MM.1S (cell line): Measurements from ENCODE around the gene NTRK3.

Source experiments
- DNase-seq: peaks from one replicate; pipeline ENCODE4 v3.0.0-alpha.2; 2015
- H2AFZ ChIP-seq: fragments of 300-600 bp; sonication (generic); 2 replicates; pipeline ENCODE4 v1.6.0; 2016; ENCODE audit warnings: antibody characterized with exemption, low read length
- H3F3A ChIP-seq: fragments of 300-600 bp; sonication (generic); 2 replicates; pipeline ENCODE4 v1.6.1; 2016; ENCODE audit warnings: mild to moderate bottlenecking, antibody characterized with exemption, low read length, moderate library complexity, mixed read lengths; ENCODE audit not compliant: insufficient read depth
- H3K27ac ChIP-seq: fragments of 300-600 bp; sonication (generic); 2 replicates; pipeline ENCODE4 v1.5.1; 2016; ENCODE audit warnings: mild to moderate bottlenecking, low read length
- H3K27me3 ChIP-seq: fragments of 300-600 bp; sonication (generic); replicated peaks from 2 replicates; pipeline ENCODE4 v1.6.0; 2016; ENCODE audit warnings: low read length; ENCODE audit not compliant: insufficient read depth
- H3K36me3 ChIP-seq: fragments of 300-600 bp; sonication (generic); replicated peaks from 2 replicates; pipeline ENCODE4 v1.6.1; 2016; ENCODE audit warnings: mild to moderate bottlenecking, low read length, mixed read lengths; ENCODE audit not compliant: insufficient read depth
- H3K4me1 ChIP-seq: fragments of 300-600 bp; sonication (generic); 2 replicates; pipeline ENCODE4 v1.6.1; 2016; ENCODE audit warnings: low read length, mixed read lengths
- H3K4me2 ChIP-seq: fragments of 300-600 bp; sonication (generic); 2 replicates; pipeline ENCODE4 v1.6.0; 2016; ENCODE audit warnings: low read depth, low read length
- H3K4me3 ChIP-seq: fragments of 300-600 bp; sonication (generic); 2 replicates; pipeline ENCODE4 v1.5.1; 2016; ENCODE audit warnings: low read length, mixed read lengths
- H3K79me2 ChIP-seq: fragments of 300-600 bp; sonication (generic); 2 replicates; pipeline ENCODE4 v1.6.1; 2016; ENCODE audit warnings: mixed run types, low read length, mixed read lengths
- H3K9ac ChIP-seq: fragments of 300-600 bp; sonication (generic); 2 replicates; pipeline ENCODE4 v1.6.1; 2016; ENCODE audit warnings: low read length, mixed read lengths
- H3K9me2 ChIP-seq: fragments of 300-600 bp; sonication (generic); replicated peaks from 2 replicates; pipeline ENCODE4 v1.6.1; 2016; ENCODE audit warnings: mild to moderate bottlenecking, low read length, mixed read lengths; ENCODE audit not compliant: insufficient read depth
- H3K9me3 ChIP-seq: fragments of 300-600 bp; sonication (generic); replicated peaks from 2 replicates; pipeline ENCODE4 v1.6.1; 2016; ENCODE audit warnings: mild to moderate bottlenecking, low read length, mixed read lengths; ENCODE audit not compliant: insufficient read depth
- H4K20me1 ChIP-seq: fragments of 300-600 bp; sonication (generic); 2 replicates; pipeline ENCODE4 v1.6.1; 2016; ENCODE audit warnings: mild to moderate bottlenecking, low read length, moderate library complexity, mixed read lengths; ENCODE audit not compliant: insufficient read depth
- EZH2 ChIP-seq: fragments of 300-600 bp; sonication (generic); optimal IDR thresholded peaks from 2 replicates; pipeline ENCODE3; 2017; ENCODE audit warnings: low read depth, mild to moderate bottlenecking, antibody characterized with exemption, low read length, mixed read lengths
- EZH2phosphoT487 ChIP-seq: fragments of 300-600 bp; sonication (generic); IDR thresholded peaks from 2 replicates; pipeline ENCODE4 v1.6.1; 2018; ENCODE audit warnings: antibody characterized with exemption, low read length
- TF ChIP-seq, protein P1 (sequence below): fragments of 300-600 bp; sonication (generic); IDR thresholded peaks from 2 replicates; pipeline ENCODE4 v1.5.1; 2016; ENCODE audit warnings: antibody characterized with exemption, low read length, mixed read lengths

NTRK3 gene

GRCh38 chr15:88125576-88125975 is 131.0 kb downstream of the NTRK3 start:
- H4K20me1 ChIP-seq: no peaks in the 10 kb centered on the region
- H2AFZ ChIP-seq: no peak overlapping the region
- TF ChIP-seq EZH2: no peak
- TF ChIP-seq, protein P1, sequence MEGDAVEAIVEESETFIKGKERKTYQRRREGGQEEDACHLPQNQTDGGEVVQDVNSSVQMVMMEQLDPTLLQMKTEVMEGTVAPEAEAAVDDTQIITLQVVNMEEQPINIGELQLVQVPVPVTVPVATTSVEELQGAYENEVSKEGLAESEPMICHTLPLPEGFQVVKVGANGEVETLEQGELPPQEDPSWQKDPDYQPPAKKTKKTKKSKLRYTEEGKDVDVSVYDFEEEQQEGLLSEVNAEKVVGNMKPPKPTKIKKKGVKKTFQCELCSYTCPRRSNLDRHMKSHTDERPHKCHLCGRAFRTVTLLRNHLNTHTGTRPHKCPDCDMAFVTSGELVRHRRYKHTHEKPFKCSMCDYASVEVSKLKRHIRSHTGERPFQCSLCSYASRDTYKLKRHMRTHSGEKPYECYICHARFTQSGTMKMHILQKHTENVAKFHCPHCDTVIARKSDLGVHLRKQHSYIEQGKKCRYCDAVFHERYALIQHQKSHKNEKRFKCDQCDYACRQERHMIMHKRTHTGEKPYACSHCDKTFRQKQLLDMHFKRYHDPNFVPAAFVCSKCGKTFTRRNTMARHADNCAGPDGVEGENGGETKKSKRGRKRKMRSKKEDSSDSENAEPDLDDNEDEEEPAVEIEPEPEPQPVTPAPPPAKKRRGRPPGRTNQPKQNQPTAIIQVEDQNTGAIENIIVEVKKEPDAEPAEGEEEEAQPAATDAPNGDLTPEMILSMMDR: no peak
- TF ChIP-seq EZH2phosphoT487: no peak
- no peak overlapping the region for H3K9ac ChIP-seq
- H3F3A ChIP-seq: no peaks in the 10 kb centered on the region
- no peaks in the 10 kb centered on the region for H3K36me3 ChIP-seq
- no peaks in the 10 kb centered on the region for H3K9me2 ChIP-seq
- no peaks in the 10 kb centered on the region for H3K9me3 ChIP-seq
- H3K79me2 ChIP-seq: no peaks in the 10 kb centered on the region
- no peaks in the 10 kb centered on the region for H3K27me3 ChIP-seq
- H3K4me1 ChIP-seq: no peaks in the 10 kb centered on the region
- H3K4me2 ChIP-seq: no peak overlapping the region
- DNase-seq: no peak
- no peak overlapping the region for H3K4me3 ChIP-seq
- H3K27ac ChIP-seq: no peak overlapping the region

DNA sequence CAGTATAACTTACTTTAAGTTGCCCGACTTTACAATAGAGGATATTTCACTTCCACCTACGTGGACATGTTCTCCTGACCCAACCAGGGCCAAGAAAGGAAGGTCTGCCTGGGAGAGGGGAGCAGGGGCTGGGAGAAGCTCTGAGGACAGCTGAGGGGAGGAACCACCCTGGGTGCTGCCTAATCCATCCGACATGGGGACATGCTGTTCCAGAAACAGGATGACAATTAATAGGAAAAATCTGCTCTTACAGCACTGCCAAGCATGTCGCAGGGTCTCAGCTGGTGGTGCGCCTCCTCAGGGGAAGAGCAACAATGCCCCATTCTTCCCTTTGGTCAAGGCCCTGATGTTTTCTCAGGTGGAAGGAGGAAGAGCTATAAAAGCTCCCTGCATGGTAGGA is 132.3 kb downstream of the NTRK3 start:
- Histone ChIP-seq H3K4me1 (no peaks in the 10 kb centered on the region), H3K9ac (no peak overlapping the region), H3K36me3 (no peaks in the 10 kb centered on the region), H3F3A (no peaks in the 10 kb centered on the region), H4K20me1 (no peaks in the 10 kb centered on the region), H2AFZ (no peak overlapping the region), H3K79me2 (no peaks in the 10 kb centered on the region), H3K4me3 (no peak overlapping the region), H3K27me3 (no peaks in the 10 kb centered on the region), H3K9me2 (no peaks in the 10 kb centered on the region), H3K4me2 (no peak overlapping the region), H3K27ac (no peak overlapping the region), H3K9me3 (no peaks in the 10 kb centered on the region)
- no peak for DNase-seq
- TF ChIP-seq EZH2 (no peak), EZH2phosphoT487 (no peak)
- TF ChIP-seq, protein P1: no peak

DNA sequence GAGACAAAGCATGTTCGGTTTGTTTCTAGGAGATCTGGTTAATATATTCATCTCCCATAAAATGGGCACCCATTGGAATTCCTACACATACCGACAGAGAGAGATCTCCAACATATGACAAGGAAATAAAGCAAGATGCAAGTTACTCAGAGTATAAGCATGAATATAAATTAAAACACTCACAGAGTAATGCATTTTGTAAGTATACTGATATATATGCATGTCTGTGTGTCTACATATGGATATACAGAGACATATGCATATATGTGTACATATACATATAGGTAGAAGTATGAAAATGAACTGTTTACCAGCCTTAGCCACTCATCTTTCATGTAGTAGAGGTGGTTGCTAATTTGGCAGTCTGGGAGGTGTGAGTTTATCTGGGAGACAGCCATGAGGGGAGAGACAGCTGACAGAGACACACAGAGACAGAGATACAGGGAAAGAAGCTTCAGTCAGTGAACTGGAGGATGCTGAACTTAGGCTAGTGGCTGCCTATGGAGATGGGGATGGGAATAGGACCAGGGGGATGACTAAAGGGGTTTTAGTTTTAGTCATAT is 134.5 kb downstream of the NTRK3 start:
- TF ChIP-seq, protein P1: no peak
- TF ChIP-seq EZH2phosphoT487 (no peak), EZH2 (no peak)
- Histone ChIP-seq H3F3A (no peaks in the 10 kb centered on the region), H3K9me3 (no peaks in the 10 kb centered on the region), H3K27ac (no peak overlapping the region), H3K4me2 (no peak overlapping the region), H3K9me2 (no peaks in the 10 kb centered on the region), H4K20me1 (no peaks in the 10 kb centered on the region), H3K27me3 (no peaks in the 10 kb centered on the region), H2AFZ (no peak overlapping the region), H3K4me1 (no peaks in the 10 kb centered on the region), H3K79me2 (no peaks in the 10 kb centered on the region), H3K36me3 (no peaks in the 10 kb centered on the region), H3K9ac (no peak overlapping the region), H3K4me3 (no peak overlapping the region)
- no peak for DNase-seq
